ENCODE results near the gene MYOM1.

GRCh38 chr18:3114026-3114425 is 105.7 kb downstream of the MYOM1 start:
- TF ChIP-seq POLR2A (IDR thresholded peaks at IDR 0.05) = no peak
- TF ChIP-seq CTCF (IDR thresholded peaks at IDR 0.05) = no peak
